Uterus (tissue), 4 donors: ENCODE measurements around the gene LYPD6B. TPM values are rescaled to one million over a fixed set of nuclear protein-coding genes. Genes with fewer than 3 reads are reported as not detected.

Experiments
- DNase-seq, 2 donors: peaks; one replicate each; pipeline ENCODE4 v3.0.0-alpha.2; 2019 to 2020
- H3K27ac ChIP-seq, 2 donors: fragments of 200-600 bp; sonication (generic); 1 replicate in 1 of 2; 2 replicates in 1 of 2; pipeline ENCODE4 v1.5.1; 2016 to 2018
- H3K27me3 ChIP-seq, 2 donors: fragments of 200-600 bp; sonication (generic); one replicate each; pipeline ENCODE4 v1.5.1; 2018 to 2019; ENCODE audit warnings: control low read depth in 1 of 2
- H3K36me3 ChIP-seq, 2 donors: fragments of 200-600 bp; sonication (generic); one replicate each; pipeline ENCODE4 v1.5.1; 2019; ENCODE audit warnings: control low read depth in 1 of 2
- H3K4me1 ChIP-seq, 2 donors: fragments of 200-600 bp; sonication (generic); one replicate each; pipeline ENCODE4 v1.5.1; 2018 to 2019; ENCODE audit warnings: control low read depth in 1 of 2
- H3K4me3 ChIP-seq, 2 donors: fragments of 200-600 bp; sonication (generic); 1 replicate in 1 of 2; 2 replicates in 1 of 2; pipeline ENCODE4 v1.5.1; 2018 to 2019; ENCODE audit warnings: mild to moderate bottlenecking in 1 of 2
- H3K9me3 ChIP-seq, 2 donors: fragments of 200-600 bp; sonication (generic); one replicate each; pipeline ENCODE4 v1.5.1; 2019; ENCODE audit warnings: control low read depth in 1 of 2
- CTCF ChIP-seq, 4 experiments: fragments of 200-600 bp in 2 of 4; fragments of 450-650 bp in 2 of 4; sonication (generic) in 2 of 4; IDR thresholded peaks; one replicate each; pipeline ENCODE4 v1.5.1; 2016 to 2019; ENCODE audit warnings: antibody characterized with exemption in 4 of 4, mild to moderate bottlenecking in 2 of 4, moderate library complexity in 1 of 4
- POLR2A ChIP-seq, 2 donors: fragments of 450-650 bp; IDR thresholded peaks; one replicate each; pipeline ENCODE4 v1.6.1; 2016; ENCODE audit warnings: antibody characterized with exemption in 2 of 2, mild to moderate bottlenecking in 1 of 2, moderate library complexity in 1 of 2
- intact Hi-C: fragments of 100-400 bp; cut with DNase I; formaldehyde crosslinking; loops from one replicate; pipeline ENCODE4 v1.15.1; 2023; ENCODE audit warnings: low total_unique reads
- total RNA-seq, 4 donors: library from RNA; depleted of rRNA in 3 of 4; stranded (reverse); fragments of >200 nt in 3 of 4; gene quantifications; one replicate each; pipeline versions ENCODE4 v1.1.0 to v1.2.4, GENCODE V29; 2014 to 2023
- donor health status: DM: yes; HTN: yes; CAD: no.

Gene LYPD6B
- total RNA-seq, 4 donors from 2014 or later, result 0.27 to 9.8 TPM; not detected in 2

- H3K4me3 ChIP-seq, result no peak overlapping the region
- TF ChIP-seq POLR2A (IDR thresholded peaks at IDR 0.05) (no peak), CTCF (IDR thresholded peaks at IDR 0.05) (no peak)
- no peaks in the 10 kb centered on the region for H3K9me3 ChIP-seq
- no peaks in the 10 kb centered on the region for H3K36me3 ChIP-seq
- H3K4me1 ChIP-seq, result no peaks in the 10 kb centered on the region
- DNase-seq, result no peak
- intact Hi-C loops, result no loop called here
- no peak overlapping the region for H3K27ac ChIP-seq
- H3K27me3 ChIP-seq, result no peaks in the 10 kb centered on the region
Observed at GRCh38 chr2:149156971-149157740, 118.7 kb downstream of the LYPD6B start.

DNA sequence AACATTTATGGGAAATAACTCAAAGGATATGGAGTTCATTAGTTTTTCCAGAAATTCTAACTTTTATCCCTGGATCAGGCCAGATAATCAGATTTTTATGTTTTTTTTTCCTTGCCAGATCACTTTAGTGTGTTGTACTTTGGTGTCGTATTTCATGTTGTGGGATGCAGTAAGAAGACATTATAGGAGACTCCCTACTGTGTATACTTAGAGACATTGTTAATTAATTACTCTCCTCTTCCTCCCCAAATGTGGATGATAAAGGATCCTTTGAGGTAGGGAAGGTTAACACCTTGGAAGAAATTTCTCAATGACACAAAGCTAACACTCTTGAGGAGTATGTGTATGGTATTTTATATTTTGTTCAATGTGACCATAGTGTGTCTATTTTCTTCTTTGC lies 120.5 kb downstream of the LYPD6B start:
- Histone ChIP-seq H3K27ac (no peak overlapping the region), H3K4me3 (no peak overlapping the region), H3K27me3 (no peaks in the 10 kb centered on the region), H3K36me3 (no peaks in the 10 kb centered on the region), H3K4me1 (no peaks in the 10 kb centered on the region), H3K9me3 (no peaks in the 10 kb centered on the region)
- intact Hi-C loops, result no loop called here
- no peak for DNase-seq
- TF ChIP-seq POLR2A (IDR thresholded peaks at IDR 0.05), result no peak
- no peak for TF ChIP-seq CTCF (IDR thresholded peaks at IDR 0.05)

GRCh38 chr2:149160195-149160594 lies 121.7 kb downstream of the LYPD6B start:
- intact Hi-C loops, result no loop called here
- DNase-seq, result no peak
- no peaks in the 10 kb centered on the region for H3K36me3 ChIP-seq
- TF ChIP-seq POLR2A (IDR thresholded peaks at IDR 0.05) (no peak), CTCF (IDR thresholded peaks at IDR 0.05) (no peak)
- H3K4me3 ChIP-seq, result no peak overlapping the region
- H3K4me1 ChIP-seq, result no peaks in the 10 kb centered on the region
- no peaks in the 10 kb centered on the region for H3K27me3 ChIP-seq
- no peaks in the 10 kb centered on the region for H3K9me3 ChIP-seq
- no peak overlapping the region for H3K27ac ChIP-seq

- no peak for DNase-seq
- Histone ChIP-seq H3K4me3 (no peak overlapping the region), H3K27ac (no peak overlapping the region), H3K36me3 (no peaks in the 10 kb centered on the region), H3K27me3 (no peaks in the 10 kb centered on the region), H3K4me1 (no peaks in the 10 kb centered on the region), H3K9me3 (no peaks in the 10 kb centered on the region)
- intact Hi-C loops, result no loop called here
- TF ChIP-seq CTCF (IDR thresholded peaks at IDR 0.05) (no peak), POLR2A (IDR thresholded peaks at IDR 0.05) (no peak)
Observed at GRCh38 chr2:149160701-149161217, 122.3 kb downstream of the LYPD6B start.

GRCh38 chr2:149161481-149162225 lies 123.2 kb downstream of the LYPD6B start:
- Histone ChIP-seq H3K4me3 (no peak overlapping the region), H3K36me3 (no peaks in the 10 kb centered on the region), H3K9me3 (no peaks in the 10 kb centered on the region), H3K4me1 (no peaks in the 10 kb centered on the region), H3K27ac (no peak overlapping the region), H3K27me3 (no peaks in the 10 kb centered on the region)
- no peak for DNase-seq
- TF ChIP-seq CTCF (IDR thresholded peaks at IDR 0.05), result no peak
- TF ChIP-seq POLR2A (IDR thresholded peaks at IDR 0.05), result no peak
- intact Hi-C loops, result no loop called here
